ENCODE data around the gene CTXN3.

The CTXN3 gene

GRCh38 chr5:127700237-127700766, 51.4 kb downstream of the CTXN3 start:
- no peak for DNase-seq

DNA sequence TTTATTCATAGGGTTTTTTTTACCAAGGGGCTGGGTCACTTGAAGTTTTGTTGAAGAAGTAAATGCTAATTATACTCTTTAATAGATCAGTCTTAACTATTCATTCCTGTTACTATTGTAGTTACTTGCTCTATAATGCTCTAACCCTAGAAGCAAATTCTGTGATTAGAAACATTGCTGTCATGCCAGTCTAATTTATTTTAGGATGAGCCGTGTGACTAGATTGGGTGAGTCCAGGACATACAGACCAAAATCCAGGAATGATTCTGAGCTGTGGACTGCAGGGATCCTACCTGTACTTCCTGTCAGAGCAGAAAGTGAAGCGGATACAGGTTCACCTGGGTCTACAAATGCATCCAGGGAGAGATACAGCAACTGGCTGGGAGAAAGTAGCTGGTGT, 53.6 kb downstream of the CTXN3 start:
- no peak for DNase-seq

GRCh38 chr5:127702926-127703561, 54.2 kb downstream of the CTXN3 start, which contains the start of gene CCDC192:
Gene CCDC192, plus strand, starts transcription at chr5:127703391. Its CDS starts 55 bp downstream, at chr5:127703446.
- no peak for DNase-seq

DNA sequence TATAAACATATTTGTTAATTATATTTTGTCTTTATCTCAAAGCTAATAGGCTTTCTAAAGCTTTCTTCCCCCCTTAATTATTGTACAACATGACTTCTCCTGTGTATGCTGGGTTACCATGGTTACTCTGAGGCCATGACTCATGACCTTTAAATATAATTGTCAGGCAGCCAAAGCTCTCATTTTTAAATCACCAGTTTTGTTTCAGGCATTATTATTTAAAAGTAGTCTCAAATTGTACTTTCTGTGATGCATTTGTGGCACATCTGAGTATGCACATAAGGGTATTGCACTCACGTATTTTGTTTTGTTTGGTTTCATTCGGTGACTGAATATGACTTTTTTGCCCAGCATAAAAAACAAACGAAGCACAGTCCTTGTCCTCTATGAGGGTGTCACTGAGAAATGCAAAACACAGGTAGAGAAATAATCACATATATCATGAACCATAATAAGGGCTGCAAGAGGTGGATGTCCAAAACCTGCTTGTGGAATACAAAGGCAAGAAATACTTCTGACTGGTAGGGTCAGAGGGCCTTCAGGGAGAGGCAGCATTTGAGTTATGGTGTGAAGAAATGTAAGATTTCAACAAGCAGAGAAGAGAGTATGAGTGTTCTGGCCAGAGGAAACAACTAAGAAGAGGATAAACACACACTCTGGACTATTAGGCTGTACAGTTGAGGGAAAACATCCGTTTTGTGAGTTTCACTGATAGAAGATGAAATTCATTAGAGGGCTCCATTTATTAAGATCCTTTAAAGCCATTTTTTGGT, 56.4 kb downstream of the CTXN3 start:
- no peak for DNase-seq

GRCh38 chr5:127706691-127707090, 57.8 kb downstream of the CTXN3 start:
- DNase-seq = no peak

DNA sequence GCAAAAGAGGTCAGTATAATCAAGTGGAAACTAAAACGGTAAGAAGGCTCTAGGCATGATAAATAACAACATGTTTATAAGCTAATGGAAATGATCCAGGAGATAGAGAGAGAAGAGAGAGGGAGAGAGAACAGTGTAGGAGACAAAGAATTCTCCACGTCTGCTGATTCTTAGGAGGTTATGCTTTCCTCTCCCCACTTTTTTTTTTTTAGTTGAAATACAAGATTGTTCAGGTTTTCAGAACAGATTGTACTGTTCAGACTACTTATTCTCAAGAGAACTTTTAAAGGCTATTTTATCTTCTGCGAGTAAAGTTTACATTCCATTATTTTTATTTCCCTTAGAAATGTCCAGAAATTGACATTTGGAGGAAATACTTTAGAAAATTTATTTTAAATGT, 58.3 kb downstream of the CTXN3 start:
- no peak for DNase-seq
